Lower leg skin (tissue), 4 donors: Measurements from ENCODE around the gene ABR. TPM values are rescaled to one million over a fixed set of nuclear protein-coding genes. Genes with fewer than 3 reads are reported as not detected.
"Not testable (repeated sequence)": the region's sequence is repeated elsewhere in the genome, so short reads cannot be mapped to it uniquely, and the experiment has no call there.

Experiments
- DNase-seq, 2 donors: peaks; one replicate each; pipeline ENCODE4 v3.0.0-alpha.2; 2019; ENCODE audit warnings: low spot score in 2 of 2
- H3K4me3 ChIP-seq: fragments of 200-600 bp; sonication (generic); 2 replicates; pipeline ENCODE4 v1.5.1; 2017; ENCODE audit warnings: mild to moderate bottlenecking, low read depth; ENCODE audit not compliant: poor library complexity, severe bottlenecking
- CTCF ChIP-seq, 3 donors: fragments of 450-650 bp; IDR thresholded peaks; one replicate each; pipeline ENCODE4 v1.5.1; 2016; ENCODE audit warnings: antibody characterized with exemption in 3 of 3, mild to moderate bottlenecking in 3 of 3, moderate library complexity in 2 of 3
- POLR2A ChIP-seq, 2 donors: fragments of 450-650 bp; IDR thresholded peaks; one replicate each; pipeline ENCODE4 v1.6.1; 2016 to 2017; ENCODE audit warnings: antibody characterized with exemption in 2 of 2, mild to moderate bottlenecking in 1 of 2, moderate library complexity in 1 of 2
- WGBS, 2 donors: methylation state at CpG; one replicate each; pipeline ENCODE4 v1.1.5; 2018; 5-methylcytosine and 5-hydroxymethylcytosine counted together
- intact Hi-C: fragments of 100-400 bp; cut with DNase I; formaldehyde crosslinking; loops from one replicate; pipeline ENCODE4 v1.15.0; 2023; ENCODE audit warnings: low total_unique reads
- total RNA-seq, 4 donors: library from RNA; depleted of rRNA; stranded (reverse); fragments of >200 nt; gene quantifications; one replicate each; pipeline ENCODE4 v1.1.0, GENCODE V29; 2016

ABR gene
- total RNA-seq, 4 donors from 2014 or later = 60.9 to 98.8 (median 88.3) TPM

GRCh38 chr17:1124896-1125787 lies 54.6 kb downstream of the ABR start:
- intact Hi-C loops = loop anchor here (10.0 kb wide), 1 partner anchor 50 kb away; the partner anchor contains the start of gene ABR
- TF ChIP-seq POLR2A (IDR thresholded peaks at IDR 0.05) (no peak), CTCF (IDR thresholded peaks at IDR 0.05) (no peak)
- H3K4me3 ChIP-seq = no peak overlapping the region
- no peak for DNase-seq
- WGBS, 2 donors = 66 to 76% methylated on average over 49 to 53 of the region's 53 CpGs

GRCh38 chr17:1123921-1124715 lies 55.7 kb downstream of the ABR start:
- DNase-seq = no peak
- WGBS, 2 donors = 78 to 84% methylated on average over 20 to 27 of the region's 27 CpGs

GRCh38 chr17:1123393-1123831 lies 56.4 kb downstream of the ABR start:
- intact Hi-C loops = loop anchor here (10.0 kb wide), 1 partner anchor 51 kb away; the partner anchor contains the start of gene ABR
- 57 to 58% methylated on average over 24 of the region's 24 CpGs for WGBS, 2 donors
- TF ChIP-seq CTCF (IDR thresholded peaks at IDR 0.05) (no peak), POLR2A (IDR thresholded peaks at IDR 0.05) (no peak)
- H3K4me3 ChIP-seq = no peak overlapping the region
- no peak for DNase-seq

More at GRCh38 chr17:1123921-1124715, 55.7 kb downstream of the ABR start:
- H3K4me3 ChIP-seq = no peak overlapping the region
- TF ChIP-seq CTCF (IDR thresholded peaks at IDR 0.05) (no peak), POLR2A (IDR thresholded peaks at IDR 0.05) (no peak)
- intact Hi-C loops = loop anchor here (10.0 kb wide), 1 partner anchor 51 kb away; the partner anchor contains the start of gene ABR

GRCh38 chr17:1122533-1123392 lies 57.0 kb downstream of the ABR start:
- peak in 1 of 3 donors; percentile 79 for TF ChIP-seq CTCF (IDR thresholded peaks at IDR 0.05)
- no peak for TF ChIP-seq POLR2A (IDR thresholded peaks at IDR 0.05)
- peak; percentile 73 to 97 for DNase-seq
- no peak overlapping the region for H3K4me3 ChIP-seq
- 13 to 16% methylated on average over 20 to 21 of the region's 21 CpGs for WGBS, 2 donors
- intact Hi-C loops = loop anchor here (10.0 kb wide), 1 partner anchor 52 kb away; the partner anchor contains the start of gene ABR

GRCh38 chr17:1121442-1121817 lies 58.4 kb downstream of the ABR start:
- WGBS, 2 donors = 100% methylated on average over 1 of the region's 1 CpG; no CpG with 5 or more reads in 1 of the 2 donors
- not testable (repeated sequence) for H3K4me3 ChIP-seq, DNase-seq
- intact Hi-C loops = loop anchor here (10.0 kb wide), 1 partner anchor 53 kb away; the partner anchor contains the start of gene ABR
